Gastrocnemius medialis (tissue), 4 donors: ENCODE results near the gene SLC10A4.

Source experiments
- POLR2A ChIP-seq, 2 donors: fragments of 450-650 bp; IDR thresholded peaks; one replicate each; pipeline ENCODE4 v1.6.1; 2017; ENCODE audit warnings: antibody characterized with exemption in 2 of 2, mild to moderate bottlenecking in 2 of 2, moderate library complexity in 2 of 2
- TF ChIP-seq, protein P1 (sequence below), 5 experiments: fragments of 450-650 bp in 3 of 5; fragments of 200-600 bp in 2 of 5; sonication (generic) in 2 of 5; IDR thresholded peaks in 4 of 5; conservative IDR thresholded peaks in 1 of 5; 1 replicate in 4 of 5; 2 replicates in 1 of 5; pipeline ENCODE4 v1.5.1; 2016 to 2019; ENCODE audit warnings: antibody characterized with exemption in 5 of 5, mild to moderate bottlenecking in 3 of 5, moderate library complexity in 3 of 5

GRCh38 chr4:48490012-48490679 is 7.0 kb downstream of the SLC10A4 start, which contains the start of gene ZAR1:
- TF ChIP-seq, protein P1, sequence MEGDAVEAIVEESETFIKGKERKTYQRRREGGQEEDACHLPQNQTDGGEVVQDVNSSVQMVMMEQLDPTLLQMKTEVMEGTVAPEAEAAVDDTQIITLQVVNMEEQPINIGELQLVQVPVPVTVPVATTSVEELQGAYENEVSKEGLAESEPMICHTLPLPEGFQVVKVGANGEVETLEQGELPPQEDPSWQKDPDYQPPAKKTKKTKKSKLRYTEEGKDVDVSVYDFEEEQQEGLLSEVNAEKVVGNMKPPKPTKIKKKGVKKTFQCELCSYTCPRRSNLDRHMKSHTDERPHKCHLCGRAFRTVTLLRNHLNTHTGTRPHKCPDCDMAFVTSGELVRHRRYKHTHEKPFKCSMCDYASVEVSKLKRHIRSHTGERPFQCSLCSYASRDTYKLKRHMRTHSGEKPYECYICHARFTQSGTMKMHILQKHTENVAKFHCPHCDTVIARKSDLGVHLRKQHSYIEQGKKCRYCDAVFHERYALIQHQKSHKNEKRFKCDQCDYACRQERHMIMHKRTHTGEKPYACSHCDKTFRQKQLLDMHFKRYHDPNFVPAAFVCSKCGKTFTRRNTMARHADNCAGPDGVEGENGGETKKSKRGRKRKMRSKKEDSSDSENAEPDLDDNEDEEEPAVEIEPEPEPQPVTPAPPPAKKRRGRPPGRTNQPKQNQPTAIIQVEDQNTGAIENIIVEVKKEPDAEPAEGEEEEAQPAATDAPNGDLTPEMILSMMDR (IDR thresholded peaks at IDR 0.05 in 4 of 5, conservative IDR thresholded peaks at IDR 0.05 in 1 of 5): no peak
- no peak for TF ChIP-seq POLR2A (IDR thresholded peaks at IDR 0.05)
